Measurements from ENCODE around the gene BZW1.

GRCh38 chr2:200800458-200800857, 11.3 kb upstream of the BZW1 start:
- TF ChIP-seq POLR2AphosphoS5 (IDR thresholded peaks at IDR 0.05; ENCODE audit: low read depth, low read length) (no peak), CTCF (IDR thresholded peaks at IDR 0.05) (no peak), GABPA (IDR thresholded peaks at IDR 0.05; ENCODE audit: low read depth) (no peak), REST (IDR thresholded peaks at IDR 0.05; ENCODE audit: low read depth, low read length) (no peak), IRF3 (IDR thresholded peaks at IDR 0.05; ENCODE audit: low read depth, low read length) (no peak), CHD2 (IDR thresholded peaks at IDR 0.05; ENCODE audit: low read length, partially characterized antibody) (no peak), YY1 (IDR thresholded peaks at IDR 0.05; ENCODE audit: low read depth) (no peak), RAD21 (IDR thresholded peaks at IDR 0.05; ENCODE audit: low read length) (no peak), SIN3A (IDR thresholded peaks at IDR 0.05; ENCODE audit: borderline replicate concordance, low read depth, low read length) (no peak), SMC3 (IDR thresholded peaks at IDR 0.05; ENCODE audit: low read depth, low read length) (no peak)
- TF ChIP-seq, protein P1, sequence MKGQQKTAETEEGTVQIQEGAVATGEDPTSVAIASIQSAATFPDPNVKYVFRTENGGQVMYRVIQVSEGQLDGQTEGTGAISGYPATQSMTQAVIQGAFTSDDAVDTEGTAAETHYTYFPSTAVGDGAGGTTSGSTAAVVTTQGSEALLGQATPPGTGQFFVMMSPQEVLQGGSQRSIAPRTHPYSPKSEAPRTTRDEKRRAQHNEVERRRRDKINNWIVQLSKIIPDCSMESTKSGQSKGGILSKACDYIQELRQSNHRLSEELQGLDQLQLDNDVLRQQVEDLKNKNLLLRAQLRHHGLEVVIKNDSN (IDR thresholded peaks at IDR 0.05; ENCODE audit: borderline replicate concordance, low read depth): no peak
